Raji (cell line): Measurements from ENCODE around the gene JAZF1.

Experiments used
- POLR2A ChIP-seq: IDR thresholded peaks from 2 replicates; pipeline ENCODE4 v1.6.1; 2011; ENCODE audit warnings: low read depth, low read length, control low read depth; ENCODE audit not compliant: insufficient read depth

Gene JAZF1

DNA sequence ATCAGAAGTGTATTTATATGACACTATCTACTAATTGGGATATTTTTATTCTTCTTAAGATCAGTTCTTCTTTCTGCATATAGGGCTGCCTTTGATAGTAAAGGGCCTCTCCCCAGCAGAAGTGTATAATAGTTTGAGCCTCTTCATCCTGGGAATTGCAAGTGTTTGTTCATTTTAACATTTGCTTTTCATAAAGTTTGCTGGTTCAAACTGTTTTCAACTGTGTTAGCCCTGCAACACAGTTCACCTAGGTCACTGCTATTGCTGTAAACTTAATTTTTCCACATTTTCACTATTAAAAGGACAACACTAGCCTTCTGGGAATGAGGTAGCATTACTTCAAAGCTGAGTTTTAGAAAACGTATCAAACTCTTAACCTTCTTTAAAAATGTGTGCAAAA lies 2.8 kb downstream of the JAZF1 start:
- no peak for TF ChIP-seq POLR2A

DNA sequence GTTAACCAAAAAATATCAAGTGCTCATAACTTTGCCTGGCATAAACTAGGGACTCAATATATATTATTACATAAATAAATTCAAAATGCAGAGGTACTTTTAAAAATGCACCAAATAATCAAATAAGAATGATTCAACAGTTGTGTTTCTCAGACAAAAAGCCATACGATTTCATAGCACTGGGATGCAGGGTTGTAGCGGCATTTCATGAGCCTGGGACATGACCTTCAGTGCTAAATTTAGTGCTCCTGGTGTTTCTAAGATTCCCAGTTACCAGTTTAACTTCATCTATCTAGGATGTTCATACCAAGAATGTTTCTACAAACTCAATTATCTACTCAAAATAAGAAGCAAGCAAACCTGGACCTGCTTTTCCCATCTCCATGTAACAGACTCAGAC lies 4.0 kb downstream of the JAZF1 start:
- TF ChIP-seq POLR2A: no peak

DNA sequence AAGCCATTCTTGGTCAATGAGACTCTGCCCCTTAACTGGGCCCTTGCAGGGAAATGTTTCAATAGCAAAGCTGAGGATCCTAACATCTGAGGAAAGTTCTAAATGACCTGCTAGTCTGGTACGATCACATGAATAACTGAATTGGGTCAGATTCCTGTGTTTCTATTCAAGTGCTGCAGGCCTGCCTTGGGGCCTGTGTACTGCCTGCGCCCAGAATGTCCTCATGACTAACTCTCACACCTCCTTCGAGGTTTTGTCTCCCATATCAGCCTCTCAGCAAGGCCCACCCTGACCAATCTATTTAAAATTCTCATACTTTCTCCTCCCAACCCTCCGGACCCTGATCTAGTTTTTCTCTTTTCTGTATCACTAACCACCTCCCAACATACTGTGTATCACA lies 4.4 kb downstream of the JAZF1 start:
- TF ChIP-seq POLR2A: no peak

DNA sequence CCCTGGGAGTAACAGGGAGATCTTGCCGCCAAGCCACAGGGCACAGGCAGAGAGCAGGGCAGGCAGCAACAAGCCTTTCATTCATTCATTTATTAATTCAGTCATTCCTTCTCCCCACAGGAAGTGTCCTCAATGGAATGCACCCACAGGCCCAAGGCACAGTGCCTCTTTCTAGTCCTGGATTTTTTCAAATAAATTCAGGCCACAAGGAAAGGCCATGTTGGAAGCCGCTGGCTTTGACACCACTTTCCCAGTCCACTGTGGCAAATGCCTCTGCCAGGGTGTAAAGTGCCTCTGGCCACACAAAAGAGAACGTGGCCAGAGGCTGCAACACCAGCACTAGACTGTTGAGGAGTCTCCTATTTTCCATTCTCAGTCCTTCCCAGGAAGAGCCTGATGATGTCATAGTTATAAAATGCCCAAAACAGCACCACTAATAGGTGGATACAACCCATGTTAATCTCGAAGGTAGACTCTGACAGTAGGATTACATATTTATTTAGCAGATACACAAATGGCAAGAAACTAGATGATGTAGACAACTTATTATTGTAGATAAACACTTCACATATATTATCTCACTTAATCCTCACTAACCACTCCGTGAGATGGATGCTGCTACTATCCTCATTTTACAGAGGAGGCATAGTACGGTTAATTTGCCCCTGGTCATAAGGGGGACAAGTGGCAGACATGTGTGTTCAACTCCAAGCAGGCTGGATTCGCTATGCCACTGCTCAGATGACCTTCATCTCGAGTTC lies 5.5 kb downstream of the JAZF1 start:
- no peak for TF ChIP-seq POLR2A

DNA sequence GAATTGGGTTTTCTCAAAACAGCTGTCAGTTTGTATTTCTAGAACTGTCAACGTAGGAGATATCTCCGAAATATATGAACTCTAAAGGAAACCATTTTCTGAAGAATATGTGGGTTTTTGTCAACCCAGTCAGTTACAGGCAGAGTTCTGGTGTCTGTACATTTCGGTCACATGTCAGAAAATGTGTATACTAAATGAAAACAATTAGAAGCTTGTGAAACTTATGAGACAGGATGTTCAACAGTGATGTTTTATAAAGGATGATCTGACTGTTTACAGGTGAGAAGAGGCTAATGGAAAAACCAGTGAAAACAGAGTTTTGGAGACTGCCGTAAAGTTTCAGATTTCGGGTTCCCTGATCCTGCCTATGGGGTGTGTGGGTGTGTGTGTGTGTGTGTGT lies 6.2 kb downstream of the JAZF1 start:
- TF ChIP-seq POLR2A: no peak

DNA sequence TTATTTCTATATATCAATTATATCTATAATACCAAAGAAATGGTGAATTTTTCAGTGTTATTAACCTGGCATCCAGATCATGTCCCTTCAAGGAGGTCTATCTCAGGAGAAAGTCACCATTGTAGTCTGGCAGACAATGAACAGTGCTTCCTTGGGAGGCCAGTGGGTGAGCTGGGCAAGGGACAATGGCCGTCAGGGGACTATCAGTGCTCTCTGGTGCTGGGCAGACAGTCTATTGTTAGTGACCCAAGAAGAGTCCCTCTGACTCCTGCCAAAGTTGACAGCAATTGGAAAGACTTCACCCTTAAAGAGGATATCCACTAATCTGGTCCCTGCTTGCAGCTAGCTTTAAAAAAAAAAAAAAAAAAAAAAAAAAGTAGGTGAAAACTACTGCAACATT lies 7.1 kb downstream of the JAZF1 start:
- no peak for TF ChIP-seq POLR2A

DNA sequence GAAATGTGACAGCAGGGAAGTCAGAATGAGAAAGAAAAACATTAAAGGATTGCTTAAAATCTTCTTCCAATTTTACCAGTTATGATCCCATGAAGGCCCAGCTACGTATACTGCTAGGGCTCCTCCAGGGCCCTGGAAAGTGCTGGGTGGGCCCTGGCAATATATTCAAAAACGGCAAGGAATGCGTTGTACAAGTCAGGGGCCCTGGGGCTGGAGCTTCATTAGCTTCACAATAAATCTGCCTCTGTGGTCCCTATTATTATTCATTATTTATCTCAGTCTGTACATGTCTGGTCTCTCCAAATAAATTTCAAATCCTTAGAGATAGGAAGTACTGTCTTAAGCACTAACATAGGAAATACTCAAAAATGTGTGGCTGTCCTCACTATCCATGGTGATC lies 7.6 kb downstream of the JAZF1 start:
- TF ChIP-seq POLR2A: no peak

DNA sequence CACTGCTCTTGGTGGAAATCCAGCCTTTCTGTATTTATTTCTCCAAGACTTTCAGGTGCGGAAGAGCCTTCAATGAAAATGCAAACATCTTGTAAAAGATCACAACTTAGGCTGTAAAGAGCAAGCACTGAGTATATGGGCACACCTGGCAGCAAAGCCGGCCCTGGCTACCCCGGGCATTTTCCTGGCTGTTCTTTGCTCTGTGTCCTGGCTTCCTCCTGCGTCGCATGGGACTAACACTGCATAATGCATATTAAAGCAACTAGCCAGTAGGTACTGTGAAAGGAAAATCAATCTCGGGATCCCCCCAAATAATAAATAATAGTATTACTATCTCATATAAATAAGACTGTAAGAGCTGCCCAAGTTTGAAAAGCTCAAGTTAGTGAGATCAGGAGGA lies 9.9 kb downstream of the JAZF1 start:
- no peak for TF ChIP-seq POLR2A

DNA sequence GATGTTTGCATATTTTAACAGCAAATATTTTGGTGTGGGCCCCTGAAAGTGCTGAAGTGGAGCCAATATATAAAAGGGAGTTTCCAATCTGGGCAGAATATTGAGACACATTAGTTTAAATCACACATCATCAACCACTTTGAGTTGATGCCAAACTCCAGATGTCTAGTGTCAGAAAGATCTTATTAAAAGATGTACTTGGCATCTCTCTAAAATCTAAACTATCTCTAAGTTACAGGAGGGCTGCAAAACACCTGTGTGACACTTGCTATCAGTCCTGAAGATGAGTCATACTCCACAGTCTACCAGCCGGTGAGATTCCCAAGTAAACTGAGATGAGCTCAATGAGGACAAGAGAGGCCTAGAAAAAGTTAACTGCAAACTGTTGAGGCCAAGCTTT lies 11.4 kb downstream of the JAZF1 start:
- TF ChIP-seq POLR2A: no peak

DNA sequence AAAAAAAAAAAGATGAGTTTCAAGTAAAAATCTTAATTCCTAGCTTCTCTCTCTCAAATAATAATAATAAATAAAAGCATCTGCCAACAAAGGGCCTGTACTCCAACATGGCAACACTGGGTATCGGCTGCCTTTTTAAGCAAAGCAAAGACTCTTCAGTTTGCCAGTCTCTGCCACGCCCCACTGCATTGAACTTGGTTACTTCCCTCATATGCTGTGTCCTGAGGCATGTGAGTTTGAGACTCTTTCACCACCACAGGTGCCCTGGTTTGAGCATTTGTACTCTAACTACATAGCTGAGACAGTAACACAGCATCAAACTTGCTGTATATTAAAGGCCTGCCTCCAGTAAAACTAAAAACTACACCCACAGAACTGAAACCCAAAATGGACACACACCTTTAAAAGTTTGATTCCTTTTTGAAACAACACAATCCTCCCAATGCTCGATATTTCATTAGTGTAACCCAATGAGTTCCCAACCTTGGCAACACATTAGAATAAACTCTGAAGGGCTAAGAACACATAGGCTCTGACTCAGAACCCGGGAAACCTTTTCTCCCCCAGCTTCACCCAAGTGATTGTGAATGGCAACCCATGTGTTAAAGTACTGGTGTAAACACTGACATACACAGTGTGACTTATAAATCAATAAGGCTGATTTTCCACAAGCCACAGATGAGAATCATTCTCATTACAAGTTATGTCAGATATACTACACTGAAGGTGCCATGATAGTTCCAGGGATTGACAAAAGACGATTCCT lies 12.0 kb downstream of the JAZF1 start:
- no peak for TF ChIP-seq POLR2A

DNA sequence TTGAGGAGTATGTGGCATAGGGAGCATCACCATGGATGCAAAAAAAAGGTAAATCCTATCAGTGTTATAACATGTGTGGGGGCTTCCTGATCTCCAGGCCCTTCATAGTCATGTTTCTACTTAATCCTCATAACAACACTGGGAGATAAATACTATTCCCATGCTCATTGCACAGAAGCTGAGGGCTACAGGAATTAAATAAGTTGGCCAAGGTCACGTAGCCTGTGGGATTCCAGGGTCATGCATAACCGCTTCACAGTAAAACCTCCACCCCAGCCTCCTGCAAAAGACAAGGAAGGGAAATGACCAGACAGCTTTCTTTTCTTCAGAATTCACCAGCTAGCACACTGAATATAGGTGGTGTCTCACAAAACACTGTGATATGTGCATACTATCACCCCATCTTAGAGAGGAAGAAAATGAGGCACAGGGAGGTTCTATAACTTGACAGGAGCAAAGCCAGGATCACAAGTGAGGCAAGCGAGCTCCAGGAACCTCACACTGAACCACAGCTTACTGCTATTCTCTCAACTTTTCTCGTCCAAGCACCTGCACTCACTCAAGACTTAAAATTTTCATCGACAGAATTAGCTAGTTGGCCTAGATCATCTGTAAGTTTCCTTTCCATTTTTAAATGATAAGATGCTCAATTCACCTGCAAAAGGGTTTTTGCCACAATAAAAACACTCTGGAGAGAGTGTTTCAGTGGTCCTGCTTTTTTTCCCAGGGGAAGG lies 13.4 kb downstream of the JAZF1 start:
- no peak for TF ChIP-seq POLR2A

DNA sequence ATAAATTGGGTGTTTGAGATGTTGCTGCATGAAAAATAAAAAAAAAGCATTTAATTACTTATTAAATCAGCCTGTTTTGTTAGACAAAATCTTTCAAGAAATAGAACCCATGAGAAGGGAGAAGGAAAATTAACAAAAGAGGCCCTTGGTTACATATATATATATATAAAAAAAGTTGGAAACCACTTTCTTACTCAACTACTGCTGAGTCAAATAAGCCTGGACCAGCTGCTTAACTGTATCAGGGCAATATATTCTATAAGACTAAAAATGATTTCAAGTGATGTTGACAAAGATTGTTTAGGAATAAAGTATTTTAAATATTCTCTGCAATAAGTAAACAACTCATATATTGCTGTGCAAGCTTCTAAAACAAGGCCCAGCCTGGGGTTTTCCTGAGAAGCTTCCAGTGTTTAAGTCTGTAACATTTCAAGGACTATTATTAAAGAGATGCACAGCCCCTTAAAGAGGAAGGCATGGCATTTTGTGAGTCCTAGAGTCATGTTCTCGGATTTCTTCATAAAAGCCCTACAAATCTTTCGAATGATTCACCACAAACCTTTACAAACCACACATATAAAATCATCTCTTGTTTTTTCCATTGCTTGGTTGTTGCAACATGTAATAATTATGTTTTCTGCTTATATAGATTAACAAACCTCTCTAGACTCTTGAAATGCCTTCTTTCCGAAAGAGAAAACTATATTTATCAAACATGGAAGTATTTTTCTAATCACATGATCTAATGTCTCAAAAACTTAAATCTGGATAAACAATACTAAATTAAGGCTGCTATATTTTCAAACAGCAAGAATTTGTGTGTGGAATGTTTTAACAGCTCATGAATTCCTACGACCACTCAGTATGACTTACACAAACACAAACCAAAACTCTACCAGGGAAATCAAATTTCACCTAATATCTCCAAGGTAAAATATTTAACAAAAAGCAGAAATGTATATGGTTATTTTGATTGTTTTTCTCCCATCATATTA lies 14.3 kb downstream of the JAZF1 start:
- no peak for TF ChIP-seq POLR2A

DNA sequence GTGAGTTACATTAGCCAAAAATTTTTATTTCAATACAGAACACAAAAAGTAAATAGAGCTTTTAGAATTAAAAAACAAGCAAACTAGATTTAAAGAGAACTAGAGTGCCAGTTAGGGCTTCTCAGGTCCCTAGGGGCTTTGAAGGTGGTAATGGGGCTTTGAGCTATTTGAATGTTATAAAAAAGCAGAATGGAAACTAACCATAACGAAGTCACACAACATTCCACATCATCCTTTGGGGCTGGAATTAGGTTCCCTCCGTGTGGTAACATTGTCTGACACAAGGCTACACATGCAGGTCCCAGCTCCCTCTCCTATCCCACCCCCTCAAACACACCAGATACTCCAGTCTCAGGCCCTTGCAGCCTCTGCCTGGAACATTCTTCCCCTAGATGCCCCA lies 15.3 kb downstream of the JAZF1 start:
- TF ChIP-seq POLR2A: no peak

DNA sequence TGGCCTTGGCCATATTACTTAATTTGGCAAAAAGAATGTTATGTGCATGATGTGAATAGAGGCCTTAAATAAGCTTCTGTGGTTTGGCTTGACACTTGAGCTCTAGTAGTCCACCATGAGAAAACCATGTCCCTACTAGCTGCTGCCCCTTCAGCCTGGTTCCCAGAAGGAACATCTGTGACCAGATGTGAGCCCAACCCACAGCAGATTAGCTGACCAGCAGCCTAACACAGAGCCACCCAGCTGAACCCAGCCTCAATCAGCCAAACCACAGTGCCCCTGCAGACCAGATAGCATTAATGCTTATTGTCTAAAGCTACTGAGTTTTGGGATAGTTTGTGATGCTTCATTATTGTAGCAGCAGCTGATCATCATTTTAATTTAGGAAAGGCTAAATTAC lies 16.6 kb downstream of the JAZF1 start:
- TF ChIP-seq POLR2A: no peak

DNA sequence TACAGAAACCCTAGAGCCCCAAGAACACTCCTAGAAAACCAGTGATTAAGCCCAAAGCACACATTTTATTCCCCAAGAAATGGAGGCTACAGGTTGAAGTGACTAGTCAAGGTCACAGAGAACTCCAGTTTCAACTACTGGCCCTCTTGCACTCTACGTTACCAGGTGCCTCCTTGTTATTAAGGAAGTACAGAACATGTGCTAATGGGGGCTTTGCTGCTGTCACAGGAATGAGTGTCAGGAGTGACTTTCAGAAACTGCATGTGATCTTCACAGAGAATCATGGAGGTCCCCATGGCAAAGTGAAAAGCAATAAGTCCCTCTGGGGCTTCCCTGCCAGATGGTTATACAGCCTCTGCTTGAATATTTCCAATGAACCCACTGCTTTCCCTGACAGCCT lies 19.3 kb downstream of the JAZF1 start:
- TF ChIP-seq POLR2A: no peak

DNA sequence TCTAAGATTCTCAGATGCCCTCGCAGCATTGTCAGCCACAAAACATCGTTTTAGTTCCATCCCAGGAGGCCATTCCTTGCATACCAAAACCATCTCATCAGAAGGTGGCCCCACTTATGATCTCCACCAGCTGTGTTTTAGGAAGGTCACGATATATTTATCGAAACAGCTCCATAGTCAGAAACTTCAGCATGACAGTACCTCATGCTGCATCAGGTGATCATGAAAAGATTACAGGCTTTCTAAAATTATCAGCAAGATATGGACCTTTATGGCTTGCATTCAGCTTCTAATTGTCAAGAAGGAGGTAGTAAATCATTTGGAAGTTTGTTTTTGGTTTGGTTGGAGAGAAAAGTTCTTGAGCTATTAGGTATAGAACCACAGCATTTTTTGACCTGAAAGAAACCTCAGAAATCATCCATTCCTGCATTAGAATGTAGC lies 20.0 kb downstream of the JAZF1 start:
- TF ChIP-seq POLR2A: no peak
